ENCODE data around the gene PEDS1.

DNA sequence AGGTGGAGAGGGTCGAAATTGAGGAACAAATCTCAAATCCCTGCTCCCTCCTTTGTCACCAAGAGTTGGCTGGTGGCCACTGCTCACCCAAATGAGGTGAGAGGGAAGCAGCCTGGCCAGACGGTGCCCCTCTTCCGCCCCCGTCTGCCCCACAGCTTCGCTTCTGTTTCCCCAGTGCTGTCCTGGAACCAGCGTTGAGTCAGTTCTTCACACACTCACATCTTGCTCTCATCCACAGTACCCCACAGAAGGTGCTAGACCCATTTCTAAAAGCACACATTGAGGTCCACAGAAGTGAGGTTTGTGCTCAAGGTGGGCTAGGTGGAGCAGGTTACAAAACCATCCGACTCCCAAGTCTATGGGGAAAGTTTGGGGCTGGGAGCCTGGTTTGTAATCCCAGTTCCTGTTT lies 40.9 kb upstream of the PEDS1 start:
- TF ChIP-seq, protein P1, sequence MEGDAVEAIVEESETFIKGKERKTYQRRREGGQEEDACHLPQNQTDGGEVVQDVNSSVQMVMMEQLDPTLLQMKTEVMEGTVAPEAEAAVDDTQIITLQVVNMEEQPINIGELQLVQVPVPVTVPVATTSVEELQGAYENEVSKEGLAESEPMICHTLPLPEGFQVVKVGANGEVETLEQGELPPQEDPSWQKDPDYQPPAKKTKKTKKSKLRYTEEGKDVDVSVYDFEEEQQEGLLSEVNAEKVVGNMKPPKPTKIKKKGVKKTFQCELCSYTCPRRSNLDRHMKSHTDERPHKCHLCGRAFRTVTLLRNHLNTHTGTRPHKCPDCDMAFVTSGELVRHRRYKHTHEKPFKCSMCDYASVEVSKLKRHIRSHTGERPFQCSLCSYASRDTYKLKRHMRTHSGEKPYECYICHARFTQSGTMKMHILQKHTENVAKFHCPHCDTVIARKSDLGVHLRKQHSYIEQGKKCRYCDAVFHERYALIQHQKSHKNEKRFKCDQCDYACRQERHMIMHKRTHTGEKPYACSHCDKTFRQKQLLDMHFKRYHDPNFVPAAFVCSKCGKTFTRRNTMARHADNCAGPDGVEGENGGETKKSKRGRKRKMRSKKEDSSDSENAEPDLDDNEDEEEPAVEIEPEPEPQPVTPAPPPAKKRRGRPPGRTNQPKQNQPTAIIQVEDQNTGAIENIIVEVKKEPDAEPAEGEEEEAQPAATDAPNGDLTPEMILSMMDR (IDR thresholded peaks at IDR 0.05), result no peak
- no peak for TF ChIP-seq POLR2A (IDR thresholded peaks at IDR 0.05)

Data from ovary (tissue), 3 donors.